Calu3 (cell line): ENCODE results near the gene LENEP. TPM values are rescaled to one million over a fixed set of nuclear protein-coding genes. Genes with fewer than 3 reads are reported as not detected.

Experiments used
- BruUV-seq: library from RNA; stranded (reverse); fragments of 400-500 nt; replicated peaks from 2 replicates; lab custom pipeline; 2021; lab: Mats Ljungman, UMichigan
- CTCF ChIA-PET: fragments of 300-600 bp; sonication (Branson Sonifier 250); formaldehyde crosslinking; loops from one replicate; lab custom pipeline; 2022; ENCODE audit warnings: antibody characterized with exemption; lab: Charles Lee
- DNase-seq: peaks from one replicate; pipeline ENCODE4 v3.0.0; 2022
- H3K27ac Mint-ChIP-seq: one replicate; pipeline ENCODE4 v1.8.0; 2022; ENCODE audit warnings: mixed read lengths; ENCODE audit not compliant: unreplicated experiment
- H3K27me3 Mint-ChIP-seq: one replicate; pipeline ENCODE4 v1.8.0; 2022; ENCODE audit warnings: mixed read lengths; ENCODE audit not compliant: unreplicated experiment
- H3K36me3 Mint-ChIP-seq: one replicate; pipeline ENCODE4 v1.8.0; 2022; ENCODE audit warnings: mild to moderate bottlenecking, moderate library complexity, mixed read lengths; ENCODE audit not compliant: insufficient read depth, unreplicated experiment
- H3K4me1 Mint-ChIP-seq: one replicate; pipeline ENCODE4 v1.8.0; 2022; ENCODE audit warnings: mild to moderate bottlenecking, low read depth, mixed read lengths; ENCODE audit not compliant: unreplicated experiment
- H3K4me3 Mint-ChIP-seq: one replicate; pipeline ENCODE4 v1.8.0; 2022; ENCODE audit warnings: mild to moderate bottlenecking, low read depth, moderate library complexity, mixed read lengths; ENCODE audit not compliant: unreplicated experiment
- H3K9me3 Mint-ChIP-seq: one replicate; pipeline ENCODE4 v1.8.0; 2022; ENCODE audit warnings: low read depth, mixed read lengths; ENCODE audit not compliant: unreplicated experiment
- intact Hi-C: fragments of 100-400 bp; cut with micrococcal nuclease; formaldehyde crosslinking; loops from one replicate; pipeline ENCODE4 v1.10.0; 2022; ENCODE audit not compliant: unreplicated experiment
- total RNA-seq: library from RNA; stranded (reverse); gene quantifications from 2 replicates; pipeline ENCODE4 v1.2.3, GENCODE V29; 2022
- TF ChIP-seq, protein P1 (sequence below): fragments of 200-600 bp; IDR thresholded peaks from one replicate; pipeline ENCODE4 v1.8.0; 2022; ENCODE audit warnings: antibody characterized with exemption; ENCODE audit not compliant: unreplicated experiment

Gene LENEP
- total RNA-seq, 1 experiment from 2014 or later = 1.1 TPM

DNA sequence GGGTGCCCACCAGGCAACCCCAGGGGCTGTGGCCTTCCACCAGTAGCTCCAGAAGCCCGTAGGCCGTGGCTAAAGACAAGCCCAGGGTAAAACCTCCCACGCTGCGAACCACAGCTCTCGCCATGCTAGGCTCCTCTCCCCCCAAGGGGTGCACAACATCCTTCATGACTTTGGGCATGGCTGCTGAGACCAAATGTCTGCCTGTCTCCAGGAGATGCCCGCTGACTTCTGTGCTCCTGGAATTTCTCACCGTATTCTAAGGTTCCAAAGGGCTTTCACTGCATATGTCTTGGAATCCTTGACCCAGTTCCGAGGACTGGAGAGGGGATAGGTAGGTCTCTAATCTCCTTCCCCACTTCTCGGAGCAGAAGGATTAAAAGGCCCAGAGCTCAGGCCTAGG, 40.1 kb downstream of the LENEP start, which contains the start of the genes DCST1 and DCST2:
DCST1 (plus strand) TSS at position 301 of the 400 bp plus-strand sequence. CDS start 213 bp downstream, outside the sequence.
DCST2 (minus strand) TSS at position 258 of the 400 bp plus-strand sequence; CDS start at position 178, 80 bp downstream.
- Mint-ChIP-seq H3K4me1 (peaks cover 9% of the 10 kb centered on the region), H3K4me3 (no peak within 1 kb of the TSS), H3K36me3 (no peaks in the 10 kb centered on the region), H3K9me3 (no peaks in the 10 kb centered on the region), H3K27ac (no peak within 1 kb of the TSS), H3K27me3 (peaks cover 32% of the 10 kb centered on the region)
- CTCF ChIA-PET = interaction anchor here (1.9 kb wide), 1 partner anchor 17 kb away, joined by 5 read pairs; the partner anchor contains the start of gene ADAM15
- DNase-seq = no peak
- intact Hi-C loops = no loop called here
- BruUV-seq = no TSS peak
- TF ChIP-seq, protein P1, sequence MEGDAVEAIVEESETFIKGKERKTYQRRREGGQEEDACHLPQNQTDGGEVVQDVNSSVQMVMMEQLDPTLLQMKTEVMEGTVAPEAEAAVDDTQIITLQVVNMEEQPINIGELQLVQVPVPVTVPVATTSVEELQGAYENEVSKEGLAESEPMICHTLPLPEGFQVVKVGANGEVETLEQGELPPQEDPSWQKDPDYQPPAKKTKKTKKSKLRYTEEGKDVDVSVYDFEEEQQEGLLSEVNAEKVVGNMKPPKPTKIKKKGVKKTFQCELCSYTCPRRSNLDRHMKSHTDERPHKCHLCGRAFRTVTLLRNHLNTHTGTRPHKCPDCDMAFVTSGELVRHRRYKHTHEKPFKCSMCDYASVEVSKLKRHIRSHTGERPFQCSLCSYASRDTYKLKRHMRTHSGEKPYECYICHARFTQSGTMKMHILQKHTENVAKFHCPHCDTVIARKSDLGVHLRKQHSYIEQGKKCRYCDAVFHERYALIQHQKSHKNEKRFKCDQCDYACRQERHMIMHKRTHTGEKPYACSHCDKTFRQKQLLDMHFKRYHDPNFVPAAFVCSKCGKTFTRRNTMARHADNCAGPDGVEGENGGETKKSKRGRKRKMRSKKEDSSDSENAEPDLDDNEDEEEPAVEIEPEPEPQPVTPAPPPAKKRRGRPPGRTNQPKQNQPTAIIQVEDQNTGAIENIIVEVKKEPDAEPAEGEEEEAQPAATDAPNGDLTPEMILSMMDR = no peak

DNA sequence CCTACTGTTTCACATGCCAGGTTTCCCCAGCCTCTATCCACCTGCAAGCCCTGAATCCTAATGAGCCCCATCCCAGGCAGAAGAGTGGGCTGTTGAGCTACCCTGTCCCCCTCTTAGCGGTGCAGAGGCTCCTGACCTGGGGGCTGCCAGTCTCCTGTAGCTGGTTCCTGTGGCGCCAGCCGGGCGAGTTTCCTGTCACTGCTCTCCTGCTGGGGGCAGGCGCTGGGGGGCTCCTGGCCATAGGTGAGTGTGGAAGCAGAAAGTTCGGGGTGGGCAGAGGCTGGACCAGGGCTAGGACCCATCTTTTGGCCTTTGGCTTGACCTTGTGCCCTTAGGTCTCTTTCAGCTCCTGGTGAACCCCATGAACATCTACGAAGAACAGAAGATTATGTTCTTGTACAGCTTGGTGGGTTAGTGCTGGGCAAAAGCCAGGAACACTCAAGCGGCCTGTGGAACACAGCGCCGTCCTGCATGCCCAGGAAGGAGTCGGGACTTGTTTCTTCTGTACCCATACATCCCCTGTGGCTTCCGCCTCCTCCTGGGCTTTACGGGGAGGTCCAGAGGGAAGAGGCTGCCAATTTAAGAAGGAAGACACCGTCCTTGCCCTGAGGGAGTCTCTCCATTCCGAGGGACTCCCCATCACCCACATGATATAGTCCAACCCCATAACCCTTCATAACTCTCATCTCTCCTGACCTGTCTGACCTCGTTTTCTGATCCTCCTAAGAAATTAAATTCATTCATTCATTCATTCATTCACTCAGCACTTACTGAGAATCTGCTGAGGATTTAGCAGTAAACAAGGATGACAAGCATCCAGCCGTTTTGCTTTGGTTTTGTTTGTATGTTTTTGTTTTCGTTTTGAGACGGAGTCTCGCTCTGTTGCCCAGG, 41.2 kb downstream of the LENEP start:
- H3K4me1 Mint-ChIP-seq = peaks cover 17% of the 10 kb centered on the region
- H3K36me3 Mint-ChIP-seq = no peaks in the 10 kb centered on the region
- peaks cover 22% of the 10 kb centered on the region for H3K27me3 Mint-ChIP-seq
- no peak overlapping the region for H3K4me3 Mint-ChIP-seq
- H3K9me3 Mint-ChIP-seq = no peaks in the 10 kb centered on the region
- DNase-seq = no peak
- no peak overlapping the region for H3K27ac Mint-ChIP-seq
- CTCF ChIA-PET = interaction anchor here (1.9 kb wide), 1 partner anchor 16 kb away, joined by 5 read pairs; the partner anchor contains the start of gene ADAM15
- intact Hi-C loops = no loop called here
- TF ChIP-seq, protein P1 = no peak
- BruUV-seq = no TSS peak

DNA sequence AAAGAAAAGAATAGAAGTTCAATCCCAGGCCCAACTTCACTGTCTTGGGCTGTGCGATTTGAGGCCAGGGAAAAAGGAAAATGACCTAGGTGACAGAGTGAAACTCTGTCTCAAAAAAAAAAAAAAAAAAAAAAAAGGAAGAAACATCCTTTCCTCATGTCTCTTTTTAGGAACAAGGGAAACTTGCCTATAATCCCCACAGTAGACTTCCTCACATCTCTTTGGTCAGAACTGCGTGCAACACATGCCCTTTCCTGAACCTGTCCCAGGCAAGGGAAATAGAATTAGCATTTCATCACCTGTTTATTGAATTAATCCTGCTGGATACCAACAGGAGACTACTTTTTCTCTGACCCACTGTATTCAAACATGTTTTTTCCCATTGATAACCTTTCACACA, 42.5 kb downstream of the LENEP start:
- Mint-ChIP-seq H3K27me3 (peaks cover 20% of the 10 kb centered on the region), H3K36me3 (no peaks in the 10 kb centered on the region), H3K4me1 (peaks cover 17% of the 10 kb centered on the region), H3K27ac (no peak overlapping the region), H3K4me3 (no peak overlapping the region), H3K9me3 (no peaks in the 10 kb centered on the region)
- TF ChIP-seq, protein P1 = no peak
- DNase-seq = no peak
- intact Hi-C loops = no loop called here
- CTCF ChIA-PET = no interaction called here
- BruUV-seq = no TSS peak

DNA sequence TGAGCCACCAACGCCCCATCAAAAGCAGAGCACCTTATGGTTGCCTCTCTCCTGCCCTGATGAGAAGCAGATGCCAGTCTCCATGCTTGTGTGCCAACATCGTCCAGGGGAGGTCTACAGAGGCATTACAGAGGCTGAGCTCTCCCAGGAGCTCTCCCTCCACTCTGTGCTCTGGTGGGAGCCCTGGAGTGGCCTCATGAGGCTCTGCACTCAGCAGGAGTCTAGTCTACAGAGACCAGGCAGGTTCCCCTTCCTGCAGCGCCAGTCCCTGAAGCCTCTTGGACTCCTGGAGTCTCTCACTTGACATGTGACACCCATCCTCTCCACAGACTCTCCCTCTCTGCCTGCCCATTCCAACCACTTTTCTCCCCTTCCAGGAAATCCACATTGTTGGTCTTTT, 43.7 kb downstream of the LENEP start:
- no peak for DNase-seq
- H3K4me3 Mint-ChIP-seq = no peak overlapping the region
- H3K9me3 Mint-ChIP-seq = no peaks in the 10 kb centered on the region
- no TSS peak for BruUV-seq
- intact Hi-C loops = no loop called here
- H3K27ac Mint-ChIP-seq = no peak overlapping the region
- peaks cover 17% of the 10 kb centered on the region for H3K4me1 Mint-ChIP-seq
- peaks cover 20% of the 10 kb centered on the region for H3K27me3 Mint-ChIP-seq
- CTCF ChIA-PET = interaction anchor here (1.2 kb wide), 1 partner anchor 8 kb away, joined by 4 read pairs; no protein-coding TSS in a partner anchor
- no peaks in the 10 kb centered on the region for H3K36me3 Mint-ChIP-seq
- TF ChIP-seq, protein P1 = no peak
